IMR-90 (cell line): ENCODE measurements around the gene ACTG2. TPM values are rescaled to one million over a fixed set of nuclear protein-coding genes. Genes with fewer than 3 reads are reported as not detected.

Source experiments
- ATAC-seq: fragments of 200-7000 bp; cut with Tn5 transposase; 2 replicates; pipeline ENCODE4 v1.9.1; 2020; ENCODE audit warnings: low read depth, mild to moderate bottlenecking, moderate library complexity
- BruUV-seq: library from RNA; stranded (reverse); fragments of 400-500 nt; replicated peaks from 2 replicates; lab custom pipeline; 2021; lab: Mats Ljungman, UMichigan
- CTCF ChIA-PET: fragments of 300-600 bp; formaldehyde crosslinking; extraction: SDS; loops from one replicate; lab custom pipeline; 2021; ENCODE audit warnings: antibody characterized with exemption; lab: Yijun Ruan, JAX
- POLR2A ChIA-PET: fragments of 300-600 bp; sonication (Branson Sonifier 250); formaldehyde crosslinking; loops from one replicate; lab custom pipeline; 2022; ENCODE audit warnings: antibody characterized with exemption; ENCODE audit not compliant: unreplicated experiment; lab: Charles Lee
- DNase-seq: peaks from one replicate; pipeline ENCODE4 v3.0.0; 2013
- H2AFZ ChIP-seq: replicated peaks from 2 replicates; pipeline ENCODE3; 2013; ENCODE audit warnings: low read length, mild to moderate bottlenecking; ENCODE audit not compliant: poor library complexity
- H2AK5ac ChIP-seq: 2 replicates; pipeline ENCODE4 v1.6.1; 2013; ENCODE audit warnings: low read depth, low read length, inconsistent platforms
- H2AK9ac ChIP-seq: replicated peaks from 2 replicates; pipeline ENCODE3; 2013; ENCODE audit warnings: mild to moderate bottlenecking, low read depth, low read length, moderate library complexity; ENCODE audit not compliant: poor library complexity
- H2BK120ac ChIP-seq: 2 replicates; pipeline ENCODE4 v1.6.1; 2013; ENCODE audit warnings: low read depth, low read length, inconsistent platforms
- H2BK15ac ChIP-seq: 3 replicates; pipeline ENCODE4 v1.6.1; 2013; ENCODE audit warnings: low read depth, low read length, inconsistent platforms
- H2BK20ac ChIP-seq: 2 replicates; pipeline ENCODE4 v1.6.1; 2013; ENCODE audit warnings: low read depth, mild to moderate bottlenecking, inconsistent platforms, low read length, moderate library complexity
- H2BK5ac ChIP-seq: 2 replicates; pipeline ENCODE4 v1.6.1; 2013; ENCODE audit warnings: mild to moderate bottlenecking, low read depth, low read length, inconsistent platforms; ENCODE audit not compliant: poor library complexity, severe bottlenecking
- H3K14ac ChIP-seq: replicated peaks from 2 replicates; pipeline ENCODE4 v1.6.1; 2013; ENCODE audit warnings: low read depth, low read length, inconsistent platforms
- H3K18ac ChIP-seq: 2 replicates; pipeline ENCODE4 v1.6.1; 2013; ENCODE audit warnings: low read depth, low read length, control low read depth
- H3K23ac ChIP-seq: 2 replicates; pipeline ENCODE4 v1.6.1; 2013; ENCODE audit warnings: low read depth, low read length, inconsistent platforms
- H3K27ac ChIP-seq: 2 replicates; pipeline ENCODE4 v1.5.1; 2013; ENCODE audit warnings: mild to moderate bottlenecking, control low read depth, low read length; ENCODE audit not compliant: insufficient read depth
- H3K27me3 ChIP-seq: 2 replicates; pipeline ENCODE4 v1.6.1; 2013; ENCODE audit warnings: low read length; ENCODE audit not compliant: control insufficient read depth, insufficient read depth
- H3K36me3 ChIP-seq: 2 replicates; pipeline ENCODE4 v1.6.1; 2013; ENCODE audit warnings: low read length, mixed read lengths; ENCODE audit not compliant: control insufficient read depth, insufficient read depth
- H3K4ac ChIP-seq: 2 replicates; pipeline ENCODE4 v1.6.1; 2013; ENCODE audit warnings: low read depth, low read length, inconsistent platforms
- H3K4me1 ChIP-seq: 2 replicates; pipeline ENCODE4 v1.6.1; 2013; ENCODE audit warnings: low read length, mixed read lengths; ENCODE audit not compliant: control insufficient read depth, insufficient read depth
- H3K4me2 ChIP-seq: 2 replicates; pipeline ENCODE4 v1.6.1; 2013; ENCODE audit warnings: low read depth, mild to moderate bottlenecking, control low read depth, low read length, moderate library complexity
- H3K4me3 ChIP-seq: 2 replicates; pipeline ENCODE4 v1.5.1; 2013; ENCODE audit warnings: low read depth, mild to moderate bottlenecking, control low read depth, low read length, moderate library complexity; ENCODE audit not compliant: insufficient read depth
- H3K56ac ChIP-seq: 2 replicates; pipeline ENCODE4 v1.6.1; 2013; ENCODE audit warnings: low read length, inconsistent platforms; ENCODE audit not compliant: insufficient read depth; ENCODE audit errors: extremely low read depth
- H3K79me1 ChIP-seq, 2 experiments: 2 replicates each; pipeline ENCODE4 v1.6.1; 2013; ENCODE audit warnings: low read length in 2 of 2, inconsistent platforms in 1 of 2, low read depth in 1 of 2
- H3K9ac ChIP-seq: 2 replicates; pipeline ENCODE4 v1.6.1; 2013; ENCODE audit warnings: low read depth, low read length, control low read depth
- H3K9me1 ChIP-seq: 2 replicates; pipeline ENCODE4 v1.6.1; 2013; ENCODE audit warnings: low read length, inconsistent platforms; ENCODE audit not compliant: insufficient read depth
- H3K9me3 ChIP-seq: 2 replicates; pipeline ENCODE4 v1.6.1; 2013; ENCODE audit warnings: low read length; ENCODE audit not compliant: control insufficient read depth, insufficient read depth
- H4K20me1 ChIP-seq: 2 replicates; pipeline ENCODE4 v1.6.1; 2013; ENCODE audit warnings: low read length, inconsistent platforms; ENCODE audit not compliant: insufficient read depth
- H4K5ac ChIP-seq: 2 replicates; pipeline ENCODE4 v1.6.1; 2013; ENCODE audit warnings: mild to moderate bottlenecking, low read depth, low read length, control low read depth
- H4K8ac ChIP-seq, 2 experiments: 2 replicates each; pipeline ENCODE4 v1.6.1; 2013; ENCODE audit warnings: low read depth in 2 of 2, low read length in 2 of 2, control low read depth in 1 of 2, inconsistent platforms in 1 of 2
- H4K91ac ChIP-seq: 2 replicates; pipeline ENCODE4 v1.6.1; 2013; ENCODE audit warnings: low read depth, low read length, inconsistent platforms; ENCODE audit not compliant: insufficient read depth
- BHLHE40 ChIP-seq: fragments of 150-350 bp; IDR thresholded peaks from 2 replicates; pipeline ENCODE4 v1.6.1; 2016; ENCODE audit warnings: mild to moderate bottlenecking, low read depth, low read length
- CEBPB ChIP-seq: IDR thresholded peaks from 2 replicates; pipeline ENCODE4 v1.6.1; 2012; ENCODE audit warnings: low read depth, low read length, improper control_type of control experiment
- CHD1 ChIP-seq: IDR thresholded peaks from 2 replicates; pipeline ENCODE4 v1.6.1; 2012; ENCODE audit warnings: low read depth, low read length, improper control_type of control experiment
- CTCF ChIP-seq: conservative IDR thresholded peaks from 2 replicates; pipeline ENCODE4 v1.5.1; 2012; ENCODE audit warnings: mild to moderate bottlenecking, low read depth, low read length, improper control_type of control experiment
- FOS ChIP-seq: fragments of 150-350 bp; IDR thresholded peaks from 2 replicates; pipeline ENCODE4 v1.6.1; 2016; ENCODE audit warnings: low read depth, low read length
- MAFK ChIP-seq: IDR thresholded peaks from 2 replicates; pipeline ENCODE4 v1.6.1; 2012; ENCODE audit warnings: low read depth, low read length, improper control_type of control experiment
- MAZ ChIP-seq: IDR thresholded peaks from 2 replicates; pipeline ENCODE4 v1.6.1; 2012; ENCODE audit warnings: low read depth, mild to moderate bottlenecking, low read length, improper control_type of control experiment, moderate library complexity, borderline replicate concordance
- MXI1 ChIP-seq: IDR thresholded peaks from 2 replicates; pipeline ENCODE4 v1.6.1; 2012; ENCODE audit warnings: low read depth, mild to moderate bottlenecking, low read length, moderate library complexity, borderline replicate concordance
- NFE2L2 ChIP-seq: fragments of 150-350 bp; IDR thresholded peaks from 2 replicates; pipeline ENCODE4 v1.6.1; 2016; ENCODE audit warnings: low read depth, mild to moderate bottlenecking, low read length
- POLR2A ChIP-seq: IDR thresholded peaks from 2 replicates; pipeline ENCODE4 v1.6.1; 2012; ENCODE audit warnings: mild to moderate bottlenecking, low read depth, low read length
- RAD21 ChIP-seq: IDR thresholded peaks from 2 replicates; pipeline ENCODE4 v1.6.1; 2012; ENCODE audit warnings: low read length, improper control_type of control experiment
- RCOR1 ChIP-seq: IDR thresholded peaks from 2 replicates; pipeline ENCODE4 v1.6.1; 2012; ENCODE audit warnings: mild to moderate bottlenecking, low read length, improper control_type of control experiment; ENCODE audit not compliant: insufficient replicate concordance
- RFX5 ChIP-seq: IDR thresholded peaks from 2 replicates; pipeline ENCODE4 v1.8.0; 2012; ENCODE audit warnings: low read depth, mild to moderate bottlenecking, low read length, moderate library complexity
- WGBS, 2 experiments: methylation state at CpG; one replicate each; pipeline versions ENCODE4 v1.1.5 to v1.1.7; 2013; ENCODE audit warnings: missing lambda C conversion rate in 2 of 2; ENCODE audit not compliant: insufficient read length in 1 of 2; ENCODE audit errors: extremely low coverage in 2 of 2; 5-methylcytosine and 5-hydroxymethylcytosine counted together
- dilution Hi-C: fragments of 300-500 bp; cut with HindIII; formaldehyde crosslinking; loops from one replicate; pipeline ENCODE4 v1.14.3; 2018; ENCODE audit warnings: low sequenced_read_pairs; ENCODE audit not compliant: unreplicated experiment
- in situ Hi-C: fragments of 300-500 bp; cut with MboI; formaldehyde crosslinking; loops from 3 replicates; pipeline ENCODE4 v1.14.3; 2019; ENCODE audit warnings: low sequenced_read_pairs, inconsistent platforms, mixed read lengths
- intact Hi-C: fragments of 100-400 bp; cut with micrococcal nuclease; formaldehyde crosslinking; loops from 2 replicates; pipeline ENCODE4 v1.10.0; 2022
- polyA plus RNA-seq, 3 experiments: library from polyadenylated mRNA; depleted of rRNA; stranded (reverse); fragments of >200 nt; gene quantifications; 2 replicates each; pipeline ENCODE4 v1.2.3, GENCODE V29; 2012; ENCODE audit warnings: low replicate concordance in 1 of 3
- total RNA-seq: library from RNA; depleted of rRNA; stranded (reverse); fragments of >200 nt; gene quantifications from 2 replicates; pipeline ENCODE4 v1.2.3, GENCODE V29; 2012

Gene ACTG2
- total and polyA plus RNA-seq, 2 of the 4 experiments (the other 2 are of a cell fraction) = 523 to 899 TPM

- Histone ChIP-seq H3K14ac (no peak overlapping the region), H3K79me1 (peaks cover 30 to 61% of the 10 kb centered on the region in 2 experiments), H3K4me2 (no peak overlapping the region), H2BK5ac (no peak overlapping the region), H3K9me3 (no peaks in the 10 kb centered on the region), H4K20me1 (peaks cover 58% of the 10 kb centered on the region), H3K18ac (no peak overlapping the region), H4K8ac (no peak overlapping the region), H2AK5ac (no peak overlapping the region), H3K4me1 (no peaks in the 10 kb centered on the region), H3K4ac (no peak overlapping the region), H2AFZ (no peak overlapping the region), H3K27ac (no peak overlapping the region), H4K91ac (no peak overlapping the region), H3K23ac (no peak overlapping the region), H3K4me3 (no peak overlapping the region), H3K36me3 (peaks cover 39% of the 10 kb centered on the region), H2BK15ac (no peak overlapping the region), H2AK9ac (no peak overlapping the region), H3K56ac (no peak overlapping the region), H3K9me1 (peaks cover 11% of the 10 kb centered on the region), H3K9ac (no peak overlapping the region), H2BK120ac (no peak overlapping the region), H4K5ac (no peak overlapping the region), H3K27me3 (no peaks in the 10 kb centered on the region), H2BK20ac (no peak overlapping the region)
- ChIA-PET CTCF (no interaction called here), POLR2A (no interaction called here)
- no peak for DNase-seq
- dilution Hi-C loops (no loop called here), in situ Hi-C loops (no loop called here), intact Hi-C loops (no loop called here)
- BruUV-seq = no TSS peak
- no peak for TF ChIP-seq CEBPB
- no peak for TF ChIP-seq CHD1
- no peak for TF ChIP-seq POLR2A
- no peak for TF ChIP-seq MXI1
- no peak for TF ChIP-seq CTCF
- TF ChIP-seq NFE2L2 = no peak
- TF ChIP-seq MAFK = no peak
- no peak for TF ChIP-seq RAD21
- no peak for TF ChIP-seq FOS
- no peak for TF ChIP-seq MAZ
- no peak for TF ChIP-seq RFX5
- no peak for TF ChIP-seq RCOR1
- no peak for TF ChIP-seq BHLHE40
- WGBS, 2 experiments = no CpG with 5 or more reads among the region's 3 CpGs
- no peak for ATAC-seq
Observed at GRCh38 chr2:73946666-73947065, 53.9 kb downstream of the ACTG2 start.
